IPS-18a (cell line): ENCODE measurements around the gene LRRC75B.
"Not testable (repeated sequence)": the region's sequence is repeated elsewhere in the genome, so short reads cannot be mapped to it uniquely, and the experiment has no call there.

Experiments used
- H3K27ac ChIP-seq: one replicate; pipeline ENCODE4 v1.5.1; 2013; ENCODE audit warnings: low read length
- H3K27me3 ChIP-seq: one replicate; pipeline ENCODE4 v1.6.1; 2013; ENCODE audit warnings: mild to moderate bottlenecking, low read length; ENCODE audit not compliant: control insufficient read depth, insufficient read depth
- H3K36me3 ChIP-seq: one replicate; pipeline ENCODE4 v1.6.1; 2013; ENCODE audit warnings: low read depth, low read length; ENCODE audit not compliant: control insufficient read depth
- H3K4me1 ChIP-seq: one replicate; pipeline ENCODE4 v1.6.1; 2013; ENCODE audit warnings: low read depth, low read length; ENCODE audit not compliant: control insufficient read depth
- H3K4me3 ChIP-seq: one replicate; pipeline ENCODE4 v1.5.1; 2013; ENCODE audit warnings: low read length
- H3K9ac ChIP-seq: one replicate; pipeline ENCODE4 v1.6.1; 2013; ENCODE audit warnings: mild to moderate bottlenecking, low read length, moderate library complexity
- H3K9me3 ChIP-seq: one replicate; pipeline ENCODE4 v1.6.1; 2013; ENCODE audit warnings: low read depth, low read length; ENCODE audit not compliant: control insufficient read depth

Gene LRRC75B

GRCh38 chr22:24599958-24600715 lies 7.3 kb upstream of the LRRC75B start:
- H3K27me3 ChIP-seq, H3K9me3 ChIP-seq, H3K27ac ChIP-seq, H3K36me3 ChIP-seq, H3K9ac ChIP-seq, H3K4me3 ChIP-seq: not testable (repeated sequence)
- peaks cover 10% of the 10 kb centered on the region for H3K4me1 ChIP-seq

DNA sequence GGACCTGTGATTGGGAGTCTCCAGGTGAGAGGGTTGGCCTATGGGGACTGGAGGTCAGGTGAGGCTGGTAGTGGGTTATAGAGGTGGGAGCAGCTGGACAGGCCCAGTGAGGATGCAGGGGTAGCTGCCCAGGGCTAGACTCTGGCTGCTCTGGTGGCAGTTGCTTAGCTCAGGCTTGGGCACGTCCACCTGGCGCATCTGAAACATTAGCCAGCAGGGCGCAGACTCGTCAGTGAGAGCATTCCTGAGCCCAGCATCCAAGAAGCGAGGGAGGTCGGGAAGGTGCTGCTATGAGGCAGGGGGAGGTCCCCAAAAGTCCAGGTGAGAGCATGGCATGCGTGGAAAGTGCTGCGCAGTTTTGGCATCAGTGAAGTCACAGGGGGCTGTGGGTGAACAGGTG lies 6.6 kb upstream of the LRRC75B start:
- Histone ChIP-seq H3K9me3 (no peaks in the 10 kb centered on the region), H3K27ac (no peak overlapping the region), H3K4me1 (peaks cover 10% of the 10 kb centered on the region)

GRCh38 chr22:24597076-24597475 lies 4.2 kb upstream of the LRRC75B start:
- H3K9me3 ChIP-seq, H3K27ac ChIP-seq: not testable (repeated sequence)
- peaks cover 10% of the 10 kb centered on the region for H3K4me1 ChIP-seq

More for the DNA sequence above, 6.6 kb upstream of the LRRC75B start:
- Histone ChIP-seq H3K4me3 (no peak overlapping the region), H3K36me3 (no peaks in the 10 kb centered on the region), H3K9ac (no peak overlapping the region), H3K27me3 (no peaks in the 10 kb centered on the region)

DNA sequence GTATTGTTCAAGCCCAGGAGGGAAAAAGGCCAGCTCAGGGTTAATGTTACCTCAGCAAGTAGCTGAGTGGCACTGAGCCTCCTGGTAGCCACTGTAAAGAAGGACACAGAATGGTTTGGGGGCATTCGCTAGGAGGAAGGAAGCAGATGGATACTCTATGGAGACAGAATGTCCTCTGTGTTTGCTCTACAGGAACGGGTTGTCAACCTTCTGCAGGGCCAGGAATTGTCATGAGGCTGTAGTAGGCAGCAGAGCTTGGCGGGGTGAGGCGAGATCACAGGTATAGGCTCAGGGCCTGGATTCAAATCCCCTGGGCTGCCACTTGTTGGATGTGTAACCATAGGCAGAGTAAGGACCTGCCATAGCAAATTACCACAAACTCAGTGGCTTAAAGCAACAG lies 3.0 kb upstream of the LRRC75B start:
- Histone ChIP-seq H3K9me3 (no peaks in the 10 kb centered on the region), H3K4me1 (peaks cover 13% of the 10 kb centered on the region), H3K27ac (no peak overlapping the region), H3K36me3 (no peaks in the 10 kb centered on the region), H3K4me3 (no peak overlapping the region), H3K9ac (no peak overlapping the region), H3K27me3 (no peaks in the 10 kb centered on the region)

More at GRCh38 chr22:24597076-24597475, 4.2 kb upstream of the LRRC75B start:
- H3K27me3 ChIP-seq, H3K9ac ChIP-seq, H3K4me3 ChIP-seq, H3K36me3 ChIP-seq: not testable (repeated sequence)

- no peaks in the 10 kb centered on the region for H3K27me3 ChIP-seq
- no peak overlapping the region for H3K9ac ChIP-seq
Observed at GRCh38 chr22:24595228-24595627, 2.4 kb upstream of the LRRC75B start.

GRCh38 chr22:24594569-24595120 lies 1.8 kb upstream of the LRRC75B start:
- Histone ChIP-seq H3K27ac (no peak overlapping the region), H3K9ac (no peak overlapping the region), H3K27me3 (no peaks in the 10 kb centered on the region), H3K4me3 (no peak overlapping the region), H3K36me3 (no peaks in the 10 kb centered on the region), H3K9me3 (no peaks in the 10 kb centered on the region), H3K4me1 (peaks cover 11% of the 10 kb centered on the region)

More at GRCh38 chr22:24595228-24595627, 2.4 kb upstream of the LRRC75B start:
- Histone ChIP-seq H3K4me3 (no peak overlapping the region), H3K4me1 (peaks cover 13% of the 10 kb centered on the region), H3K9me3 (no peaks in the 10 kb centered on the region), H3K36me3 (no peaks in the 10 kb centered on the region), H3K27ac (no peak overlapping the region)

DNA sequence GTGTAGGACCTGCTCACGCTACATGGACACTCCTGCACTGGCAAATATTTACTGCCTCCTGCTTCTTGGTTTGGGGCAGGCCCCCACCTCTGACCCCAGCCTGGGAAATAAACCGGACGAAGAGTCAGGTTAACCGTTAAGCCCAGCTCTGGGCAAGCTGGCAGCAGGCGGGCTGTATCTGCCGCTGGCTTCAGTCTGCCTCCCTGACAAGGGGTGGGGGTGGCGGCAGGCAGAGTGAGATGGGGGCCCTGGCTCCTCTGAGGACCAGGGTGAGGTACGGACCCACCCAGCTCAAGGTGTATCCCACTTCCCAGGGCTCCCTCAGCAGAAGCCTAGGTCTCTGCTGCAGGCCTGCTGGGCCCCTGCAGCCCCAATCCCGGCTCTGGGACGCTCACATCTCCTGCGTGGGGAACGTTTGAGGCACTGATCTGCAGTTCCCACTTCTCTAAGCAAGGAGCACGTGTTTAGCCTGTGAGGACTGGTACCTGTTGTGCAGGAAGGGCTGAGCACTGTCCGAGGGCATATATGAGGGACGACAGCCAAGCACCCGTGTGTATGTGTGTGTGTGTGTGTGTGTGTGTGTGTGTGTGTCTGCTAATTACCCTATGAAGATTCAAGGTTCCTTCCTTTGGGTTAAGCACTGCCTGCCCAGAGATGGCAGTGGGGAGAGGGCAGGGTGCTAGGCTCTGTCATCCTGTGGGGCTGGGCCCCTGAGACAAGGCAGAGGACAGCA lies 1.1 kb upstream of the LRRC75B start:
- no peaks in the 10 kb centered on the region for H3K36me3 ChIP-seq
- H3K9me3 ChIP-seq: no peaks in the 10 kb centered on the region
- peaks cover 5% of the 10 kb centered on the region for H3K4me1 ChIP-seq
- H3K27me3 ChIP-seq: no peaks in the 10 kb centered on the region
- no peak overlapping the region for H3K9ac ChIP-seq
- no peak overlapping the region for H3K27ac ChIP-seq
- peak overlapping the region; percentile 61 for H3K4me3 ChIP-seq

GRCh38 chr22:24593559-24593835 lies 624 bp upstream of the LRRC75B start:
- not testable (repeated sequence) for H3K27ac ChIP-seq, H3K9me3 ChIP-seq, H3K4me1 ChIP-seq, H3K27me3 ChIP-seq, H3K36me3 ChIP-seq
- H3K4me3 ChIP-seq: peak overlapping the region; percentile 61
- peak overlapping the region; percentile 72 for H3K9ac ChIP-seq

DNA sequence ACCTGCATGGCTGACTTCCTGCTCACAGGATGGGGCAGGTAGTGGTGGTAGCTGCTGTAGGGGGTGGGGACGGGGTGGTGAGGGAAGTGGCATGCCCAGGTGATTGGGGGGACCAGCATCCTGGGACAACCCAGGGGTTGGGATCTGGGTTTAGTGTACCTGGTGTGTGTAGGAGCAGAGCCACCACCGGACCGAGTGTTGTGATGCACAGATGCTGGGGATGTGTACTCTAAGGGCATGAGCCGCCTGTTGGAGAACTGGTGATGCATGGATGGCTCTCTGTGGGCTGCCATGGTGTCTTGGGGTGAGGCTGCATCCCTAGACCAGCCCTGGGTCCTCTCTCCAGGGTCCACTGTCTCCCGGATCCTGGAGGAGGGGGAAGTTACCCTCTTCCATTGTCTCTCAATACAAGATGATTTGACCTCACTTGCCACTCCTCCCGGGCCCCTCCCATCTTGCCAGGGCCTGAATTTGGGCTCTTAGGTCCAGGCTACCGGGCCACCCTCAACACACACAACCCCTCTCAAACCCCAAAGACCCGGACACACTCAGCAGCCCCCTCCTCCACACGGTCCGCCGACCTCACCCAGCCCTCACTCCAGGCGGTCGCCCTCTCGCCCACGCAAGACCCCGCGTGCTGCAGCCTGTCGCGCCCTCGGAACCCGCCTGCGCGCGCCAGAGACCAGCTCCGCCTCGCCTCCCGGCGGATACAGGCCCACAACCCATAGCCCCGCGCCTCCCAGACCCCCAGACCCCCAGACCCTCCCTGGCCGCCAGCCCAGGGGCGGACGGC lies 619 bp downstream of the LRRC75B start:
- Histone ChIP-seq H3K36me3 (peaks cover 6% of the 10 kb centered on the region), H3K9me3 (no peaks in the 10 kb centered on the region), H3K27me3 (no peaks in the 10 kb centered on the region), H3K9ac (peak overlapping the region; percentile 58), H3K27ac (no peak overlapping the region), H3K4me1 (peaks cover 5% of the 10 kb centered on the region), H3K4me3 (peak overlapping the region; percentile 65)

- Histone ChIP-seq H3K9ac (no peak overlapping the region), H3K9me3 (no peaks in the 10 kb centered on the region), H3K27ac (no peak overlapping the region), H3K4me3 (no peak overlapping the region), H3K36me3 (peaks cover 6% of the 10 kb centered on the region), H3K4me1 (peaks cover 5% of the 10 kb centered on the region), H3K27me3 (no peaks in the 10 kb centered on the region)
Observed at GRCh38 chr22:24591286-24591830, 1.5 kb downstream of the LRRC75B start.

- no peak overlapping the region for H3K27ac ChIP-seq
- no peaks in the 10 kb centered on the region for H3K27me3 ChIP-seq
- H3K9me3 ChIP-seq: no peaks in the 10 kb centered on the region
- peaks cover 6% of the 10 kb centered on the region for H3K36me3 ChIP-seq
- no peak overlapping the region for H3K4me3 ChIP-seq
- no peak overlapping the region for H3K9ac ChIP-seq
- H3K4me1 ChIP-seq: peaks cover 5% of the 10 kb centered on the region
Observed at GRCh38 chr22:24590596-24591173, 2.2 kb downstream of the LRRC75B start.
